ENCODE measurements around the gene C4BPA.

Gene C4BPA

DNA sequence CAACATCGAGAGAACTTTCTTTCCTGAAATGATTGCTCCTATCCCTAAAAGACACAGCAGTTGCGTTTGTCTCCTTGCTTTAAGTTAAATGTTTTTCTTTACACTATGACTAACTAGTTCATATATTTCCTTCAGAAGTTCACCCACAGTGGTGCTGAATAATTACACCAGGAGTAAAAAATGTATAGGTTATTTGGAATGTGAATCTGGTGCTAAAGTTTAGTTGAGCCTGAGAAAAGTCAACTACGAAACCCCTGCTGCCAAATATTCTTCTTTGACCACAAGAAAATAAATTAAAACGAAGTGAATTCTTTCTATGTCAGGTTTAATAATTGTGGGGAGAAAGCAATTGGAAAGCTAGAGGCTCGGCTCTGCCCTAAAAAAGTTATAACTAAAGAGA, 52.8 kb downstream of the C4BPA start:
- ChIA-PET POLR2A (no interaction called here), CTCF (interaction anchor here (0.6 kb wide), 1 partner anchor 17 kb away, joined by 5 read pairs; no protein-coding TSS in a partner anchor)
- no peak for DNase-seq (ENCODE audit: extremely low spot score)
- no peak for TF ChIP-seq LEF1 (IDR thresholded peaks at IDR 0.05; ENCODE audit: borderline replicate concordance)
- TF ChIP-seq ARNT (IDR thresholded peaks at IDR 0.05), result no peak

DNA sequence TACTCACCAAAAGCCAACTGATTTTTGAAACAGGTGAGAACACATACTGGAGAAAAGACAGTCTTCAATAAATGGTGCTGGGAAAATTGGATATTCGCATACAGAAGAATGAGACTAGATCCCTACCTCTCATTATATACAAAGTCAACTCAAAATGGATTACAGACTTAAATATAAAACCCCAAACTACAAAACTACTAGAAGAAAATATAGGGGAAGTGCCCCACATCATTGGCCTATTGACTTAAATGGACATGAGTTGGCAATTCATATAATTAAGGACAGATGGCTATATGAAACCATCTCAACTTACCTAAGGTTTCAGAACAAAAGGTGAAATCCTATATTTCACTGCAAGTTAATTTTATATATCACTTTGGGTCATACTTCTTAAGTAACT, 60.1 kb downstream of the C4BPA start:
- ChIA-PET POLR2A (no interaction called here), CTCF (no interaction called here)
- DNase-seq (ENCODE audit: extremely low spot score), result no peak
- TF ChIP-seq BHLHE40 (IDR thresholded peaks at IDR 0.05; ENCODE audit: borderline replicate concordance), result no peak

DNA sequence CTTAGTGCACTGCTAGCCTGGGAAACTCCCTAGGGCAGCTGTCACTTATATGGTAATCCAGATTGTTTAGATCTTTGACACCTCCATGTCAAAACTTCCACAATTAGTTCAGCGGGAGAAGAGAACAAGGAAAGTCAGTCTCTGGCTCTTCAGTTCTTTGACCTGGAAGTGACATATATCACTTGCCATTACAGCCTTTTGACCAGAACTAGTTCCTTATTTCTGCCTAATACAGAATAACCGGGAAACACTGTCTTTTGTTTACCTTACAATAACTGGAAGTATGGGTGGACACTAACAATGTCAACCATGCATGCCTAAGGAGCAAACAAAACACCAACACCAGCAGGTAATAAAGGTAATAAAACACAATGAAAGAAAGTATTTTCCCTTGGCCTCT, 68.3 kb downstream of the C4BPA start:
- POLR2A ChIA-PET, result no interaction called here
- CTCF ChIA-PET, result no interaction called here
- TF ChIP-seq LEF1 (IDR thresholded peaks at IDR 0.05; ENCODE audit: borderline replicate concordance) (no peak), SUZ12 (IDR thresholded peaks at IDR 0.05) (no peak), CTBP1 (IDR thresholded peaks at IDR 0.05; ENCODE audit: borderline replicate concordance) (no peak), ARNT (IDR thresholded peaks at IDR 0.05) (no peak), ZNF384 (IDR thresholded peaks at IDR 0.05) (no peak), FOXA1 (IDR thresholded peaks at IDR 0.05) (no peak), L3MBTL2 (conservative IDR thresholded peaks at IDR 0.05) (no peak)
- TF ChIP-seq, protein P1, sequence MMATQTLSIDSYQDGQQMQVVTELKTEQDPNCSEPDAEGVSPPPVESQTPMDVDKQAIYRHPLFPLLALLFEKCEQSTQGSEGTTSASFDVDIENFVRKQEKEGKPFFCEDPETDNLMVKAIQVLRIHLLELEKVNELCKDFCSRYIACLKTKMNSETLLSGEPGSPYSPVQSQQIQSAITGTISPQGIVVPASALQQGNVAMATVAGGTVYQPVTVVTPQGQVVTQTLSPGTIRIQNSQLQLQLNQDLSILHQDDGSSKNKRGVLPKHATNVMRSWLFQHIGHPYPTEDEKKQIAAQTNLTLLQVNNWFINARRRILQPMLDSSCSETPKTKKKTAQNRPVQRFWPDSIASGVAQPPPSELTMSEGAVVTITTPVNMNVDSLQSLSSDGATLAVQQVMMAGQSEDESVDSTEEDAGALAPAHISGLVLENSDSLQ (IDR thresholded peaks at IDR 0.05), result no peak
- DNase-seq (ENCODE audit: extremely low spot score), result no peak

DNA sequence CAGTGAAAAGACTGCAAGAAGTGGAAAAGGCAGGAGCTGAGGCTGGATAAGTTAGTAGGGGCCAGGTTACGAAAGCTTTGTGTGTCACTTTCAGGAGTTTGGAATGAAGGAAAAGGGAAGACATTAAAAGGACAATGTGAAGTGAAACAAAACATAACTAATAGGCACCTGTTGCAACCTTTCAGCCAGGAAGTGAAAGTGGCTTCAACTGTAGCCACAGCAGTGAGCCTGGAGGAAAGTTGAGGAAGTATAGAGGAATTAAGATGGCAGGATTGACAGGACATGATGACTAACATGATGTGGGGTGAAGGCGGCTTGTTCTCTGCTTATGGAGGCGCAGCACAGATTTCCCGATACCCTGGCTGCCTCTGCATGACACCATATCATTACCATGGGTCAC, 68.9 kb downstream of the C4BPA start:
- ChIA-PET POLR2A (no interaction called here), CTCF (no interaction called here)
- TF ChIP-seq ARNT (IDR thresholded peaks at IDR 0.05), result no peak
- TF ChIP-seq, protein P1 (IDR thresholded peaks at IDR 0.05), result no peak
- no peak for TF ChIP-seq FOXM1 (IDR thresholded peaks at IDR 0.05; ENCODE audit: borderline replicate concordance)
- no peak for TF ChIP-seq ZNF384 (IDR thresholded peaks at IDR 0.05)
- no peak for TF ChIP-seq LEF1 (IDR thresholded peaks at IDR 0.05; ENCODE audit: borderline replicate concordance)
- TF ChIP-seq FOXA1 (IDR thresholded peaks at IDR 0.05), result no peak
- no peak for TF ChIP-seq TARDBP (IDR thresholded peaks at IDR 0.05)
- no peak for TF ChIP-seq FOXK2 (IDR thresholded peaks at IDR 0.05)
- no peak for TF ChIP-seq HDGF (IDR thresholded peaks at IDR 0.05; ENCODE audit: borderline replicate concordance)
- no peak for TF ChIP-seq ELF4 (IDR thresholded peaks at IDR 0.05)
- TF ChIP-seq NFRKB (IDR thresholded peaks at IDR 0.05), result no peak
- no peak for TF ChIP-seq BHLHE40 (IDR thresholded peaks at IDR 0.05; ENCODE audit: borderline replicate concordance)
- no peak for TF ChIP-seq SP1 (IDR thresholded peaks at IDR 0.05)
- no peak for TF ChIP-seq L3MBTL2 (conservative IDR thresholded peaks at IDR 0.05)
- no peak for TF ChIP-seq CTBP1 (IDR thresholded peaks at IDR 0.05; ENCODE audit: borderline replicate concordance)
- DNase-seq (ENCODE audit: extremely low spot score), result no peak

DNA sequence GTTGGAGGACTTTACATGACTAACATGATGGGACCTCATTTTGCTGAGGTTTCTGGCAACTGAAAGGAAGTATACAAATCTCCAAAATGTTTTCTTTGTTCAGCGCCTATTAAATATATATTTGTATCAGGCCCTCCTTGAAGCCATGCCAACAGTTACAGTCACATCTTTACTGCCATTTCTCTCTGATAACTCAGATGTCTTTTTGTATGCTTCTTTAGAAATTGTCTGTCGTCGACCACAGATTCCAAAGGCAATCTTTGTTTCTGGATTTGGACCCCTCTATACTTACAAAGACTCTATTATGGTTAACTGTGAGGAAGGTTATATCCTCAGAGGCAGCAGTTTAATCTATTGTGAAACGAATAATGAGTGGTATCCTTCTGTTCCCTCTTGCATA, 69.4 kb downstream of the C4BPA start:
- no peak for TF ChIP-seq SUZ12 (IDR thresholded peaks at IDR 0.05)
- no peak for TF ChIP-seq CTBP1 (IDR thresholded peaks at IDR 0.05; ENCODE audit: borderline replicate concordance)
- TF ChIP-seq FOXA1 (IDR thresholded peaks at IDR 0.05), result no peak
- no peak for TF ChIP-seq NFRKB (IDR thresholded peaks at IDR 0.05)
- TF ChIP-seq, protein P1 (IDR thresholded peaks at IDR 0.05), result no peak
- no peak for TF ChIP-seq ZNF384 (IDR thresholded peaks at IDR 0.05)
- no peak for TF ChIP-seq FOXM1 (IDR thresholded peaks at IDR 0.05; ENCODE audit: borderline replicate concordance)
- TF ChIP-seq LEF1 (IDR thresholded peaks at IDR 0.05; ENCODE audit: borderline replicate concordance), result no peak
- TF ChIP-seq ARNT (IDR thresholded peaks at IDR 0.05), result no peak
- TF ChIP-seq FOXK2 (IDR thresholded peaks at IDR 0.05), result no peak
- no peak for TF ChIP-seq HDGF (IDR thresholded peaks at IDR 0.05; ENCODE audit: borderline replicate concordance)
- TF ChIP-seq L3MBTL2 (conservative IDR thresholded peaks at IDR 0.05), result no peak
- TF ChIP-seq BHLHE40 (IDR thresholded peaks at IDR 0.05; ENCODE audit: borderline replicate concordance), result no peak
- TF ChIP-seq SP1 (IDR thresholded peaks at IDR 0.05), result no peak
- TF ChIP-seq TARDBP (IDR thresholded peaks at IDR 0.05), result no peak
- no peak for TF ChIP-seq ELF4 (IDR thresholded peaks at IDR 0.05)
- POLR2A ChIA-PET, result no interaction called here
- CTCF ChIA-PET, result no interaction called here
- DNase-seq (ENCODE audit: extremely low spot score), result no peak

DNA sequence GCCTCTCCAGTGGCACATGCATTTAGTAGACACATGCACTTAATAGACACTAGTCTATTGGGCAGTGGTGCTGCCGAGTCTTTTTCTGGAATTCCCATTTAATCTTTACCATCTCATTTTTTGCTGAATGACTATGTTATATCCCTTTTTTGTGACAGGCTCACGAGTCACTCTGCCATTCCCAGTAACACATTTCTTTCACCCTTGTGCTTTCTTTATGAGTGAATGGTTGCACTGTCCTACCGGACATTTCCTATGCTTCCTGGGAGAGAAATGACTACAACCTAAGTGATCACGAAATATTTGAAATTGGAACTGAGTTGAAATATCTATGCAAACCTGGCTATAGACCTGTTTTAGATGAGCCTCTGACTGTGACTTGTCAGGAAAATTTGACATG, 70.9 kb downstream of the C4BPA start:
- CTCF ChIA-PET, result no interaction called here
- no peak for DNase-seq (ENCODE audit: extremely low spot score)
- TF ChIP-seq ZNF384 (IDR thresholded peaks at IDR 0.05) (no peak), LEF1 (IDR thresholded peaks at IDR 0.05; ENCODE audit: borderline replicate concordance) (no peak), ARNT (IDR thresholded peaks at IDR 0.05) (no peak), SP1 (IDR thresholded peaks at IDR 0.05) (no peak), TARDBP (IDR thresholded peaks at IDR 0.05) (no peak), BHLHE40 (IDR thresholded peaks at IDR 0.05; ENCODE audit: borderline replicate concordance) (no peak), HDGF (IDR thresholded peaks at IDR 0.05; ENCODE audit: borderline replicate concordance) (no peak), SUZ12 (IDR thresholded peaks at IDR 0.05) (no peak), NFRKB (IDR thresholded peaks at IDR 0.05) (no peak), CTBP1 (IDR thresholded peaks at IDR 0.05; ENCODE audit: borderline replicate concordance) (no peak), FOXK2 (IDR thresholded peaks at IDR 0.05) (no peak), FOXM1 (IDR thresholded peaks at IDR 0.05; ENCODE audit: borderline replicate concordance) (no peak), L3MBTL2 (conservative IDR thresholded peaks at IDR 0.05) (no peak), FOXA1 (IDR thresholded peaks at IDR 0.05) (no peak), ELF4 (IDR thresholded peaks at IDR 0.05) (no peak)
- TF ChIP-seq, protein P1 (IDR thresholded peaks at IDR 0.05), result no peak
- POLR2A ChIA-PET, result no interaction called here
